ENCODE data around the gene SLC30A2. TPM values are rescaled to one million over a fixed set of nuclear protein-coding genes. Genes with fewer than 3 reads are reported as not detected.

The SLC30A2 gene
- total and polyA plus RNA-seq, 9 of the 15 experiments (the other 6 are each of a cell fraction or from before 2014, with no cell fraction given): 0.01 to 0.18 (median 0.06) TPM; not detected in 3

DNA sequence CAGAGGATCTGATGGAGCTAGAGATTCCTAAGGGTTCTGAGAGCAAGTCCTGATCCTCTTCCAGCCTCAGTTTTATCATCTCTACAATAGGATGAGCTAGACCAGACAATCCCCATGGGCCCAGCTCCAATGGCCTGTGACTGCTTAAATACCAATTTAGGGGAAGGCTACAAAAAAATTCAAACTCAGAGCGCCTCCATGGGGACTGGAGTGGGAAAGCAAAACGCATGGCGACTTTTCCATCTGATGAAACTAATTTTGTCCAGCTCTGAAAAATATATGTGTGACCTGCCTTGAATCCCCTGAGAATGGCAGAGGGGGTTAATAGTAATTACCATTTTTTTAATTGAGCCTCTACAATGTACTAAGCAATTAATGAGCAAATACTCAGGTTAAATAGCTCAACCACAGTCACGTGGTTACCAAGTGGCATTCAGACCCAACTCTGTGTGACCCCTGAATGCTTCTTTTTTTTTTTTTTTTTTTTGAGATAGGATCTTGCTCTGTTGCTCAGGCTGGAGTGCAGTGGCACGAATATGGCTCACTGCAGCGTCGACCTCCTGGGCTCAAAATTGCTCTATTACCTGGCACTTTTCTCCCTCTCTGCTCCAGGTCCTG lies 15.9 kb downstream of the SLC30A2 start (continued):
- TF ChIP-seq, protein P1, sequence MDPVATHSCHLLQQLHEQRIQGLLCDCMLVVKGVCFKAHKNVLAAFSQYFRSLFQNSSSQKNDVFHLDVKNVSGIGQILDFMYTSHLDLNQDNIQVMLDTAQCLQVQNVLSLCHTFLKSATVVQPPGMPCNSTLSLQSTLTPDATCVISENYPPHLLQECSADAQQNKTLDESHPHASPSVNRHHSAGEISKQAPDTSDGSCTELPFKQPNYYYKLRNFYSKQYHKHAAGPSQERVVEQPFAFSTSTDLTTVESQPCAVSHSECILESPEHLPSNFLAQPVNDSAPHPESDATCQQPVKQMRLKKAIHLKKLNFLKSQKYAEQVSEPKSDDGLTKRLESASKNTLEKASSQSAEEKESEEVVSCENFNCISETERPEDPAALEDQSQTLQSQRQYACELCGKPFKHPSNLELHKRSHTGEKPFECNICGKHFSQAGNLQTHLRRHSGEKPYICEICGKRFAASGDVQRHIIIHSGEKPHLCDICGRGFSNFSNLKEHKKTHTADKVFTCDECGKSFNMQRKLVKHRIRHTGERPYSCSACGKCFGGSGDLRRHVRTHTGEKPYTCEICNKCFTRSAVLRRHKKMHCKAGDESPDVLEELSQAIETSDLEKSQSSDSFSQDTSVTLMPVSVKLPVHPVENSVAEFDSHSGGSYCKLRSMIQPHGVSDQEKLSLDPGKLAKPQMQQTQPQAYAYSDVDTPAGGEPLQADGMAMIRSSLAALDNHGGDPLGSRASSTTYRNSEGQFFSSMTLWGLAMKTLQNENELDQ (CRISPR knock-in tag; IDR thresholded peaks at IDR 0.05; ENCODE audit: borderline replicate concordance): no peak
- no peak for TF ChIP-seq ZNF766 (CRISPR knock-in tag; conservative IDR thresholded peaks at IDR 0.05)

DNA sequence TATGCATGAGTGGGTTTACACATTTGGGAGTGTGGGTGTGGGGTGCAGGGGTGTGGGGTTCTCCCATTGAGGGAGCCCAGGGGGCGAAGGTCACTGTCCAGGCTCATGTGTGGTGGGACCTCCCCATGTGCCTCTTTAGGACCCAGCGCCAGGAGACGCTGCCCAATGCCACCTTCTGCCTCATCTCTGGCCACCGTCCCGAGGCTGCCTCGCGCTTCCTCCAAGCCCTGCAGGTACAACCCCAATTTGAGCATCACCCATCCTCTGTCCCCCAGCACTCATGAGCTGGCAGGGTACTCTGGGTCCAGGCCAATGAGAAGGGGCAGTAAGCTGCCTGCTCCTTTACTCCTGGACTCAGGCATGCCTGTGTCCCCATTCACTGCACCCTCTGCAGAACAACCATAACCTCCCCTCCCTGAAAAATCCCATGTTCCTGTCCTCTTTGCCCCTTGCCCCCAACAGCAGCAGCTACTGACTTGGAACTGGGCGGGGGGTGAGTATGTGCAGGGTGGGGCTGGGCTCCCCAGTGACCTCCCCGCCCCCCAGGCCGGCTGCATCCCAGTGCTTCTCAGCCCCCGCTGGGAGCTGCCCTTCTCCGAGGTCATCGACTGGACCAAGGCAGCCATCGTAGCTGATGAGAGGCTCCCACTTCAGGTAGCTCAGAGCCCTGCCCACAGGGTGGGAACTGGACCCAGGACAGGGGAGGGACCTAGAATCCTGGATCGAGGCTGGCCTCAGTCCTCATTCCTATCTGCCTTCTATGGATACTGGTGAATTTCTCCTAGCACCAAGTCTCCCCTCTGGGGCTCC lies 16.7 kb downstream of the SLC30A2 start:
- 56% methylated on average over 14 of the region's 15 CpGs for WGBS (ENCODE audit: insufficient coverage, low coverage, missing lambda C conversion rate)
- Histone ChIP-seq H3K4me1 (replicated peaks in 1 of 2; ENCODE audit: control insufficient read depth in 2 of 2, insufficient read depth in 2 of 2, low read length in 2 of 2) (peaks cover 21 to 39% of the 10 kb centered on the region in 2 experiments; a peak in 4 of 5 replicates), H3K36me3 (ENCODE audit: control insufficient read depth, insufficient read depth, low read length) (no peaks in the 10 kb centered on the region), H3K4me3 (no peak overlapping the region), H3K79me2 (ENCODE audit: control insufficient read depth, insufficient read depth, low read length) (no peaks in the 10 kb centered on the region), H3K27me3 (ENCODE audit: control insufficient read depth in 2 of 2, insufficient read depth in 2 of 2, low read length in 2 of 2) (no peaks in the 10 kb centered on the region), H3K9me1 (ENCODE audit: control insufficient read depth, insufficient read depth, low read length) (no peaks in the 10 kb centered on the region), H4K20me1 (replicated peaks; ENCODE audit: control insufficient read depth, insufficient read depth, low read length) (no peaks in the 10 kb centered on the region), H3K9ac (ENCODE audit: insufficient read depth in 1 of 2, low read depth in 2 of 2, low read length in 2 of 2) (peak overlapping the region in 1 of 2 experiments; percentile 21; a peak in 2 of 4 replicates), H3K4me2 (ENCODE audit: insufficient read depth, low read length) (no peak overlapping the region), H3K9me3 (replicated peaks; ENCODE audit: control insufficient read depth, insufficient read depth, low read depth, low read length) (no peaks in the 10 kb centered on the region), H3K27ac (ENCODE audit: extremely low read depth, low read depth, low read length) (no peak overlapping the region), H2AFZ (ENCODE audit: low read depth, low read length) (peak overlapping the region; percentile 9; the same call in 1 of the 2 replicates)
- in situ Hi-C loops (cut with MboI) (no loop called here), intact Hi-C loops (cut with micrococcal nuclease) (no loop called here)
- ChIA-PET CTCF (ENCODE audit: low intra/inter-chr PET ratio) (interaction anchor here (1.2 to 2.9 kb wide), 2 partner anchors 133 to 192 kb away, joined by 7 to 25 read pairs; no protein-coding TSS in a partner anchor), POLR2A (interaction anchor here (0.6 to 1.4 kb wide), 11 partner anchors 8 to 248 kb away, joined by 3 to 9 read pairs (median 4); partner anchors contain the start of genes EXTL1, MTFR1L and PAFAH2)
- no TSS peak for BruUV-seq (replicated peaks)
- DNase-seq (ENCODE audit: extremely low read depth in 1 of 4, low spot score in 3 of 4) (peak in 2 of 4 experiments; percentile 45 to 53), ATAC-seq (peak; percentile 5; the same call in 2 of the 3 replicates), FAIRE-seq (no peak)
- TF ChIP-seq RAD51 (IDR thresholded peaks at IDR 0.05; ENCODE audit: borderline replicate concordance, low read depth) (no peak), FOXM1 (IDR thresholded peaks at IDR 0.05; ENCODE audit: low read depth) (no peak), FOXM1 (CRISPR knock-in tag; IDR thresholded peaks at IDR 0.05; ENCODE audit: low read depth) (0 out of 2 replicates have a peak, but pooled peaks have one; percentile 62), SUPT5H (IDR thresholded peaks at IDR 0.05) (no peak), BRF1 (IDR thresholded peaks at IDR 0.05; ENCODE audit: borderline replicate concordance, extremely low read depth, insufficient read length) (no peak), DMBX1 (CRISPR knock-in tag; IDR thresholded peaks at IDR 0.05; ENCODE audit: borderline replicate concordance) (no peak), ZNF184 (CRISPR knock-in tag; IDR thresholded peaks at IDR 0.05) (no peak), ZNF12 (CRISPR knock-in tag; IDR thresholded peaks at IDR 0.05) (0 out of 2 replicates have a peak, but pooled peaks have one; percentile 42)
- TF ChIP-seq, protein P2, sequence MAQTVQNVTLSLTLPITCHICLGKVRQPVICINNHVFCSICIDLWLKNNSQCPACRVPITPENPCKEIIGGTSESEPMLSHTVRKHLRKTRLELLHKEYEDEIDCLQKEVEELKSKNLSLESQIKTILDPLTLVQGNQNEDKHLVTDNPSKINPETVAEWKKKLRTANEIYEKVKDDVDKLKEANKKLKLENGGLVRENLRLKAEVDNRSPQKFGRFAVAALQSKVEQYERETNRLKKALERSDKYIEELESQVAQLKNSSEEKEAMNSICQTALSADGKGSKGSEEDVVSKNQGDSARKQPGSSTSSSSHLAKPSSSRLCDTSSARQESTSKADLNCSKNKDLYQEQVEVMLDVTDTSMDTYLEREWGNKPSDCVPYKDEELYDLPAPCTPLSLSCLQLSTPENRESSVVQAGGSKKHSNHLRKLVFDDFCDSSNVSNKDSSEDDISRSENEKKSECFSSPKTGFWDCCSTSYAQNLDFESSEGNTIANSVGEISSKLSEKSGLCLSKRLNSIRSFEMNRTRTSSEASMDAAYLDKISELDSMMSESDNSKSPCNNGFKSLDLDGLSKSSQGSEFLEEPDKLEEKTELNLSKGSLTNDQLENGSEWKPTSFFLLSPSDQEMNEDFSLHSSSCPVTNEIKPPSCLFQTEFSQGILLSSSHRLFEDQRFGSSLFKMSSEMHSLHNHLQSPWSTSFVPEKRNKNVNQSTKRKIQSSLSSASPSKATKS (CRISPR knock-in tag; IDR thresholded peaks at IDR 0.05): no peak
- TF ChIP-seq, protein P3, sequence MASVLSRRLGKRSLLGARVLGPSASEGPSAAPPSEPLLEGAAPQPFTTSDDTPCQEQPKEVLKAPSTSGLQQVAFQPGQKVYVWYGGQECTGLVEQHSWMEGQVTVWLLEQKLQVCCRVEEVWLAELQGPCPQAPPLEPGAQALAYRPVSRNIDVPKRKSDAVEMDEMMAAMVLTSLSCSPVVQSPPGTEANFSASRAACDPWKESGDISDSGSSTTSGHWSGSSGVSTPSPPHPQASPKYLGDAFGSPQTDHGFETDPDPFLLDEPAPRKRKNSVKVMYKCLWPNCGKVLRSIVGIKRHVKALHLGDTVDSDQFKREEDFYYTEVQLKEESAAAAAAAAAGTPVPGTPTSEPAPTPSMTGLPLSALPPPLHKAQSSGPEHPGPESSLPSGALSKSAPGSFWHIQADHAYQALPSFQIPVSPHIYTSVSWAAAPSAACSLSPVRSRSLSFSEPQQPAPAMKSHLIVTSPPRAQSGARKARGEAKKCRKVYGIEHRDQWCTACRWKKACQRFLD (CRISPR knock-in tag; IDR thresholded peaks at IDR 0.05): no peak
